ENCODE measurements around the gene TUT4. TPM values are rescaled to one million over a fixed set of nuclear protein-coding genes. Genes with fewer than 3 reads are reported as not detected.

The TUT4 gene
- polyA plus RNA-seq, 3 donors: 4.3 to 24.2 (median 7.6) TPM

DNA sequence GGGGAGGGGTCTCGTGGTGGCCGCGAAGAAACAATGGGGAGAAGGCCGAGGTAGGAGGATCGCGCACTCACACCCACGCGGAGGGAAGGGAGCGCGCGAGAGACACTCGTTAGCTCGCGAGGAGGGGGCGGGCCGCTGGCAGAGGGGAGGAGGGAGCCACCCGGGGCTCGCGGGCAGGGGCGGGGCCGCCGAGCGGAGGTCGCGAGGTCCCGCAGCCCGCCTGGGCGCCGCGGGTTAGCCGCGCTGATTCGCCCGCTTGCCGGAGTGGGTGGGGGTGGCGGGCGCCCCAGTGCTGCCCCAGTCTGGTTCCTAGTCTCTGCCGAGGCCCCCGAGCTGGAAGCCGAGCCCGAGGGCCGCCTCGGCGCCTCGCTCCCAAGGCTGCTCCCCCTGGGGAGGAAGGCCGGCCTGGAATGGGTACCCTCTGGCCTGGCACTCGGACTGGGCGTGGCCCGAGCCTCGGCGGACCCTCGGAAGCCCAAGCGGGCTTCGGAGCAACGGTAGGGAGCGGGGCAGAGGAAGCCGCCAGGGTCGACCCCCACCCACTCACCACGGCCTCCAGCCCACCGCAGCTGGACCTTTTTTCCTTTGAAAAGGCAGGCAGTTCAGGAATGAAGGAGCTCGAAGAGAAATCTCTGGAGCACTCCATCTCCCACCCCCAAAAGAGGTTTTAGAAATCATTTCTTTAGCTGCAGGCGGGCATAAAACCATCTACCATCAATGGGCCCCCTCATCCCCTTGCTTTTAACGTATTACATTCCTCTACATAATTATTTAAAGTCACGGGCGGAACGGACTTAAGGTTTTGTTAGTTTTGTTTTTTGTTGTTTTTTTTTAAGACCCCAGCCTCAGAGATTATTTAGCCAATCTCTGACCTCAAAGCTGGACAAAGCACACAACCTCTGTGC is 722 bp upstream of the TUT4 start:
- Mint-ChIP-seq H3K27ac (peak overlapping the region in 5 of 7 donors; percentile 60 to 85 (median 68)), H3K4me1 (peaks cover 19% of the 10 kb centered on the region), H3K9me3 (no peaks in the 10 kb centered on the region), H3K4me3 (peak overlapping the region in 1 of 2 donors; percentile 80), H3K36me3 (no peaks in the 10 kb centered on the region), H3K27me3 (ENCODE audit: low read depth in 3 of 3) (peaks cover 2 to 6% (median 5%) of the 10 kb centered on the region in 3 donors)
- intact Hi-C loops (cut with micrococcal nuclease): loop anchor here (10.0 kb wide), 3 partner anchors 81 to 149 kb away; partner anchors contain the start of genes SHISAL2A (in 2 of the 2), ORC1 (in 1 of the 2) and PRPF38A (in 1 of the 2)
- Histone ChIP-seq H3K27ac (ENCODE audit: low read depth in 1 of 2, low read length in 2 of 2) (peak overlapping the region in 1 of 2 donors; percentile 79), H2AFZ (ENCODE audit: insufficient read depth, low read depth, low read length, poor library complexity, severe bottlenecking) (peak overlapping the region; percentile 91), H3K9ac (ENCODE audit: insufficient read depth, low read length, poor library complexity, severe bottlenecking) (peak overlapping the region; percentile 78), H3K36me3 (replicated peaks in 1 of 2; ENCODE audit: control insufficient read depth in 1 of 2, insufficient read depth in 2 of 2, low read length in 2 of 2) (no peaks in the 10 kb centered on the region), H3K4me1 (ENCODE audit: control insufficient read depth in 1 of 2, insufficient read depth in 2 of 2, low read length in 2 of 2) (peaks cover 16 to 23% of the 10 kb centered on the region in 2 donors), H3K79me2 (ENCODE audit: insufficient read depth, low read length) (peaks cover 43% of the 10 kb centered on the region), H3K9me3 (replicated peaks in 1 of 2; ENCODE audit: control insufficient read depth in 1 of 2, insufficient read depth in 1 of 2, low read length in 2 of 2) (no peaks in the 10 kb centered on the region), H4K20me1 (ENCODE audit: insufficient read depth, low read length) (peaks cover 4% of the 10 kb centered on the region), H3K4me2 (replicated peaks; ENCODE audit: extremely low read depth, low read length, poor library complexity, severe bottlenecking) (peak overlapping the region; percentile 81), H3K27me3 (ENCODE audit: control insufficient read depth in 2 of 2, insufficient read depth in 2 of 2, low read length in 2 of 2) (peaks cover 0 to 6% of the 10 kb centered on the region in 2 donors), H3K4me3 (replicated peaks in 1 of 3; ENCODE audit: low read depth in 2 of 3, low read length in 3 of 3) (peak overlapping the region; percentile 76 to 93 (median 77))
- DNase-seq: peak; percentile 52 to 59 (median 56)
- WGBS (ENCODE audit: insufficient coverage): under 1% methylated on average over 61 of the region's 66 CpGs
- TF ChIP-seq CTCF (IDR thresholded peaks at IDR 0.05): no peak

GRCh38 chr1:52552236-52552504 is 722 bp downstream of the TUT4 start:
- H3K4me1 ChIP-seq (ENCODE audit: control insufficient read depth in 1 of 2, insufficient read depth in 2 of 2, low read length in 2 of 2): peaks cover 16 to 23% of the 10 kb centered on the region in 2 donors
- peak overlapping the region; percentile 91 for H2AFZ ChIP-seq (ENCODE audit: insufficient read depth, low read depth, low read length, poor library complexity, severe bottlenecking)
- Mint-ChIP-seq H3K4me1 (peaks cover 21% of the 10 kb centered on the region), H3K9me3 (no peaks in the 10 kb centered on the region), H3K36me3 (no peaks in the 10 kb centered on the region), H3K27ac (no peak overlapping the region), H3K27me3 (ENCODE audit: low read depth in 3 of 3) (peaks cover 2 to 6% (median 5%) of the 10 kb centered on the region in 3 donors), H3K4me3 (no peak overlapping the region)
- H3K36me3 ChIP-seq (replicated peaks in 1 of 2; ENCODE audit: control insufficient read depth in 1 of 2, insufficient read depth in 2 of 2, low read length in 2 of 2): no peaks in the 10 kb centered on the region
- H3K9me3 ChIP-seq (replicated peaks in 1 of 2; ENCODE audit: control insufficient read depth in 1 of 2, insufficient read depth in 1 of 2, low read length in 2 of 2): no peaks in the 10 kb centered on the region
- H3K4me2 ChIP-seq (replicated peaks; ENCODE audit: extremely low read depth, low read length, poor library complexity, severe bottlenecking): peak overlapping the region; percentile 81
- DNase-seq: peak in 2 of 3 donors; percentile 13 to 48
- peaks cover 0 to 6% of the 10 kb centered on the region in 2 donors for H3K27me3 ChIP-seq (ENCODE audit: control insufficient read depth in 2 of 2, insufficient read depth in 2 of 2, low read length in 2 of 2)
- WGBS (ENCODE audit: insufficient coverage): no CpG with 5 or more reads among the region's 14 CpGs
- intact Hi-C loops (cut with micrococcal nuclease): loop anchor here (10.0 kb wide), 3 partner anchors 83 to 147 kb away; partner anchors contain the start of genes SHISAL2A (in 2 of the 2), ORC1 (in 1 of the 2) and PRPF38A (in 1 of the 2)
- no peak for TF ChIP-seq CTCF (IDR thresholded peaks at IDR 0.05)
- peak overlapping the region; percentile 78 for H3K9ac ChIP-seq (ENCODE audit: insufficient read depth, low read length, poor library complexity, severe bottlenecking)
- H3K79me2 ChIP-seq (ENCODE audit: insufficient read depth, low read length): peaks cover 57% of the 10 kb centered on the region
- H3K27ac ChIP-seq (ENCODE audit: low read depth in 1 of 2, low read length in 2 of 2): peak overlapping the region in 1 of 2 donors; percentile 79
- H3K4me3 ChIP-seq (replicated peaks in 1 of 3; ENCODE audit: low read depth in 2 of 3, low read length in 3 of 3): peak overlapping the region; percentile 76 to 93 (median 77)
- peaks cover 4% of the 10 kb centered on the region for H4K20me1 ChIP-seq (ENCODE audit: insufficient read depth, low read length)

All from CD14-positive monocyte (primary cell).